Nephron (organoid): Measurements from ENCODE around the gene SCT.
A peak's percentile ranks its signal among the peaks of the same experiment; 100 is the strongest.

Source experiments
- H3K27ac Mint-ChIP-seq, 3 experiments: 2 replicates each; pipeline ENCODE4 v1.8.0; 2020; ENCODE audit warnings: mixed read lengths in 3 of 3, mild to moderate bottlenecking in 2 of 3, moderate library complexity in 1 of 3
- H3K27me3 Mint-ChIP-seq: 2 replicates; pipeline ENCODE4 v1.8.0; 2021; ENCODE audit warnings: low read depth, mild to moderate bottlenecking, moderate library complexity, mixed read lengths
- H3K36me3 Mint-ChIP-seq: 2 replicates; pipeline ENCODE4 v1.8.0; 2020; ENCODE audit warnings: low read depth, mixed read lengths
- H3K4me1 Mint-ChIP-seq: 2 replicates; pipeline ENCODE4 v1.8.0; 2020; ENCODE audit warnings: mixed read lengths
- H3K4me3 Mint-ChIP-seq, 3 experiments: 2 replicates each; pipeline ENCODE4 v1.8.0; 2020; ENCODE audit warnings: mild to moderate bottlenecking in 3 of 3, mixed read lengths in 3 of 3, moderate library complexity in 2 of 3
- H3K9me3 Mint-ChIP-seq: 2 replicates; pipeline ENCODE4 v1.8.0; 2020; ENCODE audit warnings: mixed read lengths
- TF ChIP-seq, protein P1 (sequence below), 3 experiments: fragments of 200-600 bp; sonication (generic); IDR thresholded peaks; one replicate each; pipeline ENCODE4 v1.5.0; 2021; ENCODE audit warnings: antibody characterized with exemption in 3 of 3; ENCODE audit not compliant: unreplicated experiment in 3 of 3

The SCT gene

DNA sequence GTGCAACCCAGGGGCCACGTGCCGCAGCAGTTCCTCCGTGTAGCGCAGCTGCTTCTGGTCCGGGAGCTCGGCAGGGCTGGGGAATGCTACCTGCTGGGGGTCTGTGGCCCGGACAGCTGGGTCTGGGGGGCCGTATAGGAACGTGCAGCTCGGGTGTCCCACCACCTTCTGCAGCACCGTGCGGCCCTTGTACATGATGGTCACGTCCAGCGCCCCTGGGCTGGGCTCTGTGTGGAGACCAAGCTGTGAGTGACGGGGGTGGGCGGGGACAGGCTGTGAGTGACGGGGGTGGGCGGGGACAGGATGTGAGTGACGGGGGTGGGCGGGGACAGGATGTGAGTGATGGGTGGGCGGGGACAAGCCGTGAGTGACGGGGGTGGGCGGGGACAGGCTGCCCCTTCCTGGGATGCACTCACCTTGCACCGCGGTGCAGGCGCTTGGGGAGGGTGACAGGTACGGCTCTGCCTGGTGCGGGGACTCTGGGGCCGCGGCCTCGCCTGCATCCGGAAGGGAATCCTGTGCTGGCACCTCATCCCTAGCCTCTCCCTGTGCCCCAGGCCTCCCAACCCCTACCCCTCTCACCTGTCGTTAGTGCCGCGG is 13.5 kb downstream of the SCT start:
- Mint-ChIP-seq H3K4me1 (peaks cover 14% of the 10 kb centered on the region), H3K9me3 (no peaks in the 10 kb centered on the region), H3K36me3 (peaks cover 17% of the 10 kb centered on the region), H3K27me3 (no peaks in the 10 kb centered on the region), H3K27ac (no peak overlapping the region), H3K4me3 (no peak overlapping the region)
- TF ChIP-seq, protein P1, sequence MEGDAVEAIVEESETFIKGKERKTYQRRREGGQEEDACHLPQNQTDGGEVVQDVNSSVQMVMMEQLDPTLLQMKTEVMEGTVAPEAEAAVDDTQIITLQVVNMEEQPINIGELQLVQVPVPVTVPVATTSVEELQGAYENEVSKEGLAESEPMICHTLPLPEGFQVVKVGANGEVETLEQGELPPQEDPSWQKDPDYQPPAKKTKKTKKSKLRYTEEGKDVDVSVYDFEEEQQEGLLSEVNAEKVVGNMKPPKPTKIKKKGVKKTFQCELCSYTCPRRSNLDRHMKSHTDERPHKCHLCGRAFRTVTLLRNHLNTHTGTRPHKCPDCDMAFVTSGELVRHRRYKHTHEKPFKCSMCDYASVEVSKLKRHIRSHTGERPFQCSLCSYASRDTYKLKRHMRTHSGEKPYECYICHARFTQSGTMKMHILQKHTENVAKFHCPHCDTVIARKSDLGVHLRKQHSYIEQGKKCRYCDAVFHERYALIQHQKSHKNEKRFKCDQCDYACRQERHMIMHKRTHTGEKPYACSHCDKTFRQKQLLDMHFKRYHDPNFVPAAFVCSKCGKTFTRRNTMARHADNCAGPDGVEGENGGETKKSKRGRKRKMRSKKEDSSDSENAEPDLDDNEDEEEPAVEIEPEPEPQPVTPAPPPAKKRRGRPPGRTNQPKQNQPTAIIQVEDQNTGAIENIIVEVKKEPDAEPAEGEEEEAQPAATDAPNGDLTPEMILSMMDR (IDR thresholded peaks at IDR 0.05; ENCODE audit: unreplicated experiment in 3 of 3) = no peak

DNA sequence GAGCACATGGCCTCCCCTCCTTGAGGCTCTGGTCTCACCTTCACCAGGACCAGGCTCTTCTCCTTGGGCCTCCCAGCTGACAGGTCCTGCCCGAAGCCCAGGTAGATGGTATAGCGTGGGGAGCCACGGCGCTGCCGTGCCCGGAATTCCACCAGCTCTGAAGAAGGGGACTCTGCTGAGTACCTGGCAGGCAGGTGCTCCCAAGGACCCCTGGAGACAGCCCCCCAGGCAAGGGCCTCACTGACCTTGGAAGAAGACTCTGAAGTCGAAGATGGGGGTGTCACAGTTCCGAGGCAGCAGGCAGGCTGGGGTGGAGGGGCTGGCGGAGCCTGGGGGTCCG is 14.1 kb downstream of the SCT start:
- Mint-ChIP-seq H3K27ac (no peak overlapping the region), H3K9me3 (no peaks in the 10 kb centered on the region), H3K4me3 (no peak overlapping the region), H3K27me3 (no peaks in the 10 kb centered on the region), H3K4me1 (peaks cover 14% of the 10 kb centered on the region), H3K36me3 (peaks cover 20% of the 10 kb centered on the region)
- TF ChIP-seq, protein P1 (IDR thresholded peaks at IDR 0.05; ENCODE audit: unreplicated experiment in 3 of 3) = no peak

DNA sequence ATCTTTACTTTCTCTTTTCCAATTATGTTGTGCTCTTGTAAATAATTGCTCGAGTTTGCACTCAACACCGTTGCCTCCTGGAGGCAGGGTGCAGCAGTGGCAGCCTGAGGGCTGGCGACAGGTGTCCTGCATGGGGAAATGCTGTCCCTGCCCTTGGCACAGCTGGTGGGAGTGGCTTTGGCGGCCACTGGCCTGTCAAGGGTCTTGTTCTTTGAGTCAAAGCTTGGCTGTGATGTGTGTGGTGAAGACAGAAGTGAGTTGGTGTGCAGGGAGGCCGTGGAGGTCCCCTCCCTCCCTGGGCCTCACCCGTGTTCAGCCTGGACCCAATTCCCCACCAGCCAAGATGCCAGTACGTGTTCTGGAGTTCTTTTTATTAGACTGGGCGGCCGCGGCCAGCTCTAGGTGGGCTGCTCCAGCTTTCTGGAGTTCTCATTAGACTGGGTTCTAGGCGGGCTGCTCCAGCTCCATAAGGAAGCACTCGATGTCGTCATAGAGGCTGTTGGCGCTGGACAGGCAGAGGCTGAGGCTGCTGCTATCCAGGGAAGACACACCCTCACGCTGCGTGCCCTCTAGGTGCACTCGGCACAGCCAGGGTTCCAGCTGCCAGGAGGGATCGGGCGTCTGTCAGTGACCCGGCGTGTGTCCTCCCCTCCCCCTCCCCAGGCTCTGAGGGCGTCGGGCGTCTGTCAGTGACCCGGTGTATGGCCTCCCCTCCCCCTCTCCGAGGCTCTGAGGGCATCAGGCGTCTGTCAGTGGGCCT is 14.6 kb downstream of the SCT start:
- Mint-ChIP-seq H3K4me3 (peak overlapping the region; percentile 18 to 70 (median 44)), H3K27ac (peak overlapping the region; percentile 32 to 82 (median 44)), H3K27me3 (no peaks in the 10 kb centered on the region), H3K9me3 (no peaks in the 10 kb centered on the region), H3K36me3 (peaks cover 20% of the 10 kb centered on the region), H3K4me1 (peaks cover 14% of the 10 kb centered on the region)
- TF ChIP-seq, protein P1 (IDR thresholded peaks at IDR 0.05; ENCODE audit: unreplicated experiment in 3 of 3) = peak in 1 of 3 experiments; percentile 21

DNA sequence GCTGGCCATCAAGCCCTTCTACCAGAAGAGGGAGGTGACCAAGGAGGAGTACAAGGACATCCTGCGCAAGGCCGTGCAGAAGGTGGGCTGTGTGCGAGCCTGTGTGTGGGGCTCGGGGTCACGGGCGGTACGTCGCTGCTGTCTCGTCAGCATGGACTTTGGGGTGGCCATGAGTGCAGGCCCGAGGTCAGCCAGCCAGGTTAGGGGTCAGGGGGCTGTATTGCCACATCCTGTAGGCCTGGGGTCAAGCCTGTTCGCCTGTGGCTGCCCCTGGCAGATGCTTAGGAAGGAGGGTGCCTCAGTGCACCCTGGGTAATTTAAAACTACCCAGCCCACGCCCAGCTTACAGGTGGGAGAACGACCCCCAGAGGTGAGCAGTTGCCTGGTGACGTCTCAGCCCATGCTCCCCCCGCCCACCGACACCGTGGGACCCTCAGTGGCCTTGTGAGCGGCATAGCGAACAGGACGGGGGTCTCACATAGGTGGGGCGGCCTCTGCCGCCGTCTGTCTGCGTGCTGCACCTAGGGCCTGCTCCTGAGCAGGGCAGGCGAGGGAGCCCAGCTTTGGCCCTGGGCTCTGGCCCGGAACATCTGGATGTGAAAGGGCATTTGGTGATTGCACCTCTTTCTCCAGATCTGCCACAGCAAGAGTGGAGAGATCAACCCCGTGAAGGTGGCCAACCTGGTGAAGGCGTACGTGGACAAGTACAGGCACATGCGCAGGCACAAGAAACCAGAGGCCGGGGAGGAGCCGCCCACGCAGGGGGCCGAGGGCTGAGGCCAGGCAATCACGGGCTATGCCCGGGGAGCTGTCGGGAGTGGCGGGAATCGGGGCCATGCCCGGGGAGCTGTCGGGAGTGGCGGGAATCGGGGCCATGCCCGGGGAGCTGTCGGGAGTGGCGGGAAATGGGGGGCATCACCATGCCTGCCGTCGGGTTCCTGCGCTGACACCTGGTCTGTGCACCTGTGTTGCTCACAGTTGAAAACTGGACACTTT is 15.7 kb downstream of the SCT start:
- H3K36me3 Mint-ChIP-seq = peaks cover 29% of the 10 kb centered on the region
- H3K4me1 Mint-ChIP-seq = peaks cover 14% of the 10 kb centered on the region
- no peaks in the 10 kb centered on the region for H3K27me3 Mint-ChIP-seq
- TF ChIP-seq, protein P1 (IDR thresholded peaks at IDR 0.05; ENCODE audit: unreplicated experiment in 3 of 3) = no peak
- H3K4me3 Mint-ChIP-seq = peak overlapping the region in 1 of 3 experiments; percentile 34
- peak overlapping the region in 1 of 3 experiments; percentile 32 for H3K27ac Mint-ChIP-seq
- no peaks in the 10 kb centered on the region for H3K9me3 Mint-ChIP-seq

DNA sequence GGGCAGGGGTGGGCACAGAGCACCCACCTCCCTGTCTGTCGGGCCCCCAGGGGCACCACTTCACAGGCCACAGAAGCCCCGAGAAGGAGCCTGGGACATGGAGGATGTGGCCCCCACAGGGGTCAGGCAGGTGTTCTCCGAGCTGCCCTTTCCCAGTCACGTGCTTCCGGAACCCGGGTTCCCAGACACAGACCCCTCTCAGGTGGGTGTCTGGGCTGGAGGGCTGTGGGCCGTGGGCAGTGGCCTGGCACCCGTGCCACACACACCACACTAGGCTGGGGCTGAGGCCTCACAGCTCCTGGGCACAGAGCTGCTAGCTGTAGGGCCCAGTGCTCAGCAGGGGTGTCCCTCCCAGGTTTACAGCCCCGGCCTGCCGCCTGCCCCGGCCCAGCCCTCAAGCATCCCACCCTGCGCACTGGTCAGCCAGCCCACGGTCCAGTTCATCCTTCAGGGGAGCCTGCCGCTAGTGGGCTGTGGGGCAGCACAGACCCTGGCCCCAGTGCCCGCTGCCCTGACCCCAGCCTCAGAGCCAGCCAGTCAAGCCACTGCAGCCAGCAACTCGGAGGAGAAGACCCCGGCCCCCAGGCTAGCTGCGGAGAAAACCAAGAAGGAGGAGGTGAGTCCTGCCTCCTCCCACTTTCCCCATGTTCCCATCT is 16.7 kb downstream of the SCT start:
- no peak overlapping the region for H3K27ac Mint-ChIP-seq
- H3K9me3 Mint-ChIP-seq = no peaks in the 10 kb centered on the region
- TF ChIP-seq, protein P1 (IDR thresholded peaks at IDR 0.05; ENCODE audit: unreplicated experiment in 3 of 3) = no peak
- peaks cover 9% of the 10 kb centered on the region for H3K4me1 Mint-ChIP-seq
- H3K36me3 Mint-ChIP-seq = peaks cover 29% of the 10 kb centered on the region
- no peak overlapping the region for H3K4me3 Mint-ChIP-seq
- H3K27me3 Mint-ChIP-seq = no peaks in the 10 kb centered on the region
